Pancreas (tissue), 10 donors: ENCODE measurements around the gene SLC8A1. TPM values are rescaled to one million over a fixed set of nuclear protein-coding genes. Genes with fewer than 3 reads are reported as not detected.
A peak's percentile ranks its signal among the peaks of the same experiment; 100 is the strongest.

ENCODE experiments used
- ATAC-seq, 4 donors: fragments of 200-7000 bp; cut with Tn5 transposase; one replicate each; pipeline versions ENCODE4 v1.8.0 to v1.9.1; 2020; ENCODE audit warnings: mild to moderate bottlenecking in 4 of 4, moderate library complexity in 4 of 4
- DNase-seq, 6 donors: peaks; one replicate each; pipeline ENCODE4 v3.0.0-alpha.2; 2020
- FAIRE-seq: peaks from 2 replicates; lab custom pipeline; 2012; peaks lifted over from hg19 to GRCh38; lab: Jason Lieb, UNC
- H3K27ac ChIP-seq, 4 donors: fragments of 200-600 bp; sonication (generic); 1 replicate in 3 of 4; 2 replicates in 1 of 4; pipeline versions ENCODE4 v1.5.0 to v1.8.0; 2020
- H3K27me3 ChIP-seq, 4 donors: fragments of 200-600 bp; one replicate each; pipeline ENCODE4 v1.8.0; 2021
- H3K36me3 ChIP-seq, 3 donors: fragments of 200-600 bp; sonication (generic) in 1 of 3; one replicate each; pipeline versions ENCODE4 v1.5.0 to v1.8.0; 2020 to 2021
- H3K4me1 ChIP-seq, 3 donors: fragments of 200-600 bp; one replicate each; pipeline ENCODE4 v1.8.0; 2021
- H3K4me3 ChIP-seq, 4 donors: fragments of 200-600 bp; sonication (generic) in 2 of 4; one replicate each; pipeline versions ENCODE4 v1.5.0 to v1.8.0; 2020 to 2021
- H3K9me3 ChIP-seq, 4 donors: fragments of 200-600 bp; one replicate each; pipeline ENCODE4 v1.8.0; 2021
- CTCF ChIP-seq, 4 donors: fragments of 200-600 bp; sonication (generic) in 3 of 4; IDR thresholded peaks; one replicate each; pipeline versions ENCODE4 v1.5.0 to v1.8.0; 2021; ENCODE audit warnings: antibody characterized with exemption in 4 of 4
- WGBS, 2 donors: extraction: QIAGEN DNeasy Blood & Tissue Kit; methylation state at CpG; one replicate each; pipeline ENCODE4 v1.1.7; 2013; 5-methylcytosine and 5-hydroxymethylcytosine counted together
- intact Hi-C, 3 donors: fragments of 100-400 bp; cut with DNase I; formaldehyde crosslinking; loops; one replicate each; pipeline versions ENCODE4 v1.11.1 to v1.14.2; 2022
- polyA plus RNA-seq, 2 donors: library from polyadenylated mRNA; stranded (reverse); fragments of 200-250 nt; gene quantifications; one replicate each; pipeline ENCODE4 v1.2.3, GENCODE V29; 2013
- total RNA-seq, 6 donors: library from RNA; stranded (reverse); fragmentation: NEBNext Ultra II Directional in 4 of 6; extraction: Animal tissue kit (Norgen Biotek cat#: 25700) in 4 of 6; gene quantifications; one replicate each; pipeline versions ENCODE4 v1.2.1 to v1.2.4, GENCODE V29; 2021 to 2023
- donor health status: healthy with polysubstance abuse.
- donor health status: DM: no; HTN: no; CAD: no; lungs with moderate emphysema.
- donor health status: DM: no; HTN: no; CAD: no.
- donor health status: control.
- donor health status: control.
- donor health status: Bipolar disorder and iron deficiency.
- donor health status: DM: yes; HTN: yes; CAD: no.
- donor health status: DM: no; HTN: no; CAD: no.
- donor health status: DM: no; HTN: no; CAD: no.
- donor health status: DM: yes; HTN: yes; CAD: no.

Gene SLC8A1
- total and polyA plus RNA-seq, 8 donors = 0.19 to 12.4 (median 2.3) TPM

GRCh38 chr2:40431600-40431955 lies 20.3 kb downstream of the SLC8A1 start:
- ATAC-seq (peak in 3 of 4 donors; percentile 35 to 82 (median 69)), DNase-seq (peak in 1 of 6 donors; percentile 32), FAIRE-seq (no peak)
- Histone ChIP-seq H3K9me3 (no peaks in the 10 kb centered on the region), H3K27ac (no peak overlapping the region), H3K27me3 (no peaks in the 10 kb centered on the region), H3K4me1 (no peaks in the 10 kb centered on the region), H3K4me3 (no peak overlapping the region), H3K36me3 (no peaks in the 10 kb centered on the region)
- intact Hi-C loops = no loop called here
- WGBS, 2 donors = 72 to 81% methylated on average over 3 of the region's 3 CpGs
- no peak for TF ChIP-seq CTCF (IDR thresholded peaks at IDR 0.05)

DNA sequence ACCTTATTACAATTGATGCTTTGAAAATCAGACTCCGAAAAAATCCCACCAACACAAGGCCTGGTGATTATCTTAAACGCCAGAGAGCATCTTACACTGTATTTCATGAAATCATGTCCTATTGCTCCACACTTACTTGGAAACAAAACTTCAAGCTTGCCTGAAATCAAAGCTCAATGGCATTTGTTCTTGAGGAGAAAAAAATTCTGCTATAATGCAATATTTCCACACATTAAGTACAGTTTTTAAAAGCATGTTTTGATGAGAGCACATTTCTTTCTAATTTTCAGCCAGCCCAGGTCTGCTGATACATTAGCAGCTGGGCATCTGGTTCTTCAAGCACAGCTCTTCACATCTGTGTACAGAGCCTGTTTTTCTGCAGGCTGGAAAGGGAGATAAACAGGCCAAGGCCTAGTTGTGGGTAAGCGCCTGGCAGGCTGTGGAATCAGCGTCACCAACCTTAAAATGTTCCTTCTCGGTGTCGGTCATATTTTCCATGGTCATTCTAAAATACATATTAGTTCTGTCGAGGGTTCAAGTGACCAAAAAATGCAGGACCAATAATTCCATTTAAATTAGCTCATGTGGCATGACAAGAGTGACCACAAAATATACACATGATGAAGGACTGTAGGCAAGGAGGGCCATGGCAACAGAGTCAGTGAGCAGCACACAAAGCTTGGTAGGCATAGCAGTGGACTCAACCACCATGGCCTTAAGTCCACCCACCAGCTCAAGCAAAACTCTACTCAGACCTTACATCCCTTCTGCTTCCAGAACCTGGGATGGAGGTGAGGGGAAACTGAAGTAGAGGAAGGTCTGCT lies 20.9 kb downstream of the SLC8A1 start:
- Histone ChIP-seq H3K4me3 (no peak overlapping the region), H3K36me3 (no peaks in the 10 kb centered on the region), H3K27me3 (no peaks in the 10 kb centered on the region), H3K4me1 (no peaks in the 10 kb centered on the region), H3K27ac (no peak overlapping the region), H3K9me3 (no peaks in the 10 kb centered on the region)
- ATAC-seq (peak in 2 of 4 donors; percentile 56 to 64), DNase-seq (no peak), FAIRE-seq (no peak)
- 74 to 82% methylated on average over 7 of the region's 7 CpGs for WGBS, 2 donors
- TF ChIP-seq CTCF (IDR thresholded peaks at IDR 0.05) = no peak
- intact Hi-C loops = no loop called here

- intact Hi-C loops = no loop called here
- TF ChIP-seq CTCF (IDR thresholded peaks at IDR 0.05) = no peak
- no peak for DNase-seq
- Histone ChIP-seq H3K4me1 (no peaks in the 10 kb centered on the region), H3K27me3 (peaks cover 0 to 7% (median 0%) of the 10 kb centered on the region in 4 donors), H3K36me3 (no peaks in the 10 kb centered on the region), H3K27ac (no peak overlapping the region), H3K4me3 (no peak overlapping the region), H3K9me3 (no peaks in the 10 kb centered on the region)
- ATAC-seq = no peak
- WGBS, 2 donors = 64 to 82% methylated on average over 6 of the region's 6 CpGs
- FAIRE-seq = no peak
Measured at GRCh38 chr2:40428439-40428838, 23.5 kb downstream of the SLC8A1 start.

GRCh38 chr2:40421631-40422297 lies 30.1 kb downstream of the SLC8A1 start:
- TF ChIP-seq CTCF (IDR thresholded peaks at IDR 0.05) = no peak
- H3K27me3 ChIP-seq = peaks cover 0 to 7% (median 0%) of the 10 kb centered on the region in 4 donors
- no peak for DNase-seq
- no peaks in the 10 kb centered on the region for H3K9me3 ChIP-seq
- ATAC-seq = no peak
- intact Hi-C loops = no loop called here
- 60 to 70% methylated on average over 5 of the region's 5 CpGs for WGBS, 2 donors
- H3K4me1 ChIP-seq = no peaks in the 10 kb centered on the region
- H3K36me3 ChIP-seq = no peaks in the 10 kb centered on the region
- FAIRE-seq = no peak
- H3K27ac ChIP-seq = no peak overlapping the region
- H3K4me3 ChIP-seq = no peak overlapping the region

DNA sequence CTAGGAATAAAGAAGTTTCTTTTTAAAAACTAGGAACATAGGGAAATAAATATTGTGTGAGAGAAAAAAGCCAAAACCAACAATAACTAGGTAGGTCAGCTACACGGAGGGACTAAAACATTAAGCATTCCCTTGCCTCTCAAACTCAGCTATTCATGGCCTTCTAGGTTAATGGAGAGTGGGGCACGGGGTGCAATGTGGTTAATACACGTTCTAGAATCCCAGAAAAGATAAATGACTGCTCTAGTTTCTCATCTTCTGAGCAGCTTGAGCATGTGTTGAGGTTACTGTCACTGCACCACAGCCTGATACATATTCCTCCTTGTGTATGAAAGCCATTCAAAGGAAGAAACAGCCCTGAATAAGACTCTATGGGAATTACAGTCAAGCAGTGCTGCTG lies 31.4 kb downstream of the SLC8A1 start:
- H3K4me1 ChIP-seq = no peaks in the 10 kb centered on the region
- FAIRE-seq (no peak), DNase-seq (no peak), ATAC-seq (no peak)
- peaks cover 0 to 7% (median 0%) of the 10 kb centered on the region in 4 donors for H3K27me3 ChIP-seq
- WGBS, 2 donors = 34 to 50% methylated on average over 3 of the region's 3 CpGs
- no peak overlapping the region for H3K4me3 ChIP-seq
- no peaks in the 10 kb centered on the region for H3K9me3 ChIP-seq
- no peaks in the 10 kb centered on the region for H3K36me3 ChIP-seq
- no peak for TF ChIP-seq CTCF (IDR thresholded peaks at IDR 0.05)
- no peak overlapping the region for H3K27ac ChIP-seq
- intact Hi-C loops = no loop called here
